Measurements from ENCODE around the gene LCA5L. TPM values are rescaled to one million over a fixed set of nuclear protein-coding genes. Genes with fewer than 3 reads are reported as not detected.

LCA5L gene
- total and polyA plus RNA-seq, 8 donors = 1.7 to 6.3 (median 3.7) TPM

DNA sequence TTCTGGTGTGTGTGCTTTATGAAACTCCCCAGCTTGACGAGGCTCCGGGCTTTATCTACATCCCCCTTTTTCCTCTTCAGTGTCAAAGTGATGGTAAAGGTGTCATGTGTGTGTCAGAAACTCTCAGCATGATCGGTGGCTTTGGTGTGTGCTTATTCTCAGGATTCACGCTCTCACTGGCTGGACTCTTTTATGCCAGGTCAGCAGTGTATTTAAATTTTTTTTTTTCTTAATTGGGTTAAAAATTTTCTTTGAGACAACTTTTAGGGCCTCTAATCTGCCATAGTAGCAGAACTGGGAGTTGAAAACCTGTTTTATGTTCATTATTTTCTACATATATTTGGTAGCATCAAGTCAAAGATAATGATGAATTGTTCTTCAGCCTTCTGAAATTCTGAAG is 27.2 kb upstream of the LCA5L start:
- H3K27me3 ChIP-seq = no peaks in the 10 kb centered on the region
- no peak for DNase-seq
- no peak overlapping the region for H3K27ac ChIP-seq
- H3K36me3 ChIP-seq = no peaks in the 10 kb centered on the region
- TF ChIP-seq, protein P1, sequence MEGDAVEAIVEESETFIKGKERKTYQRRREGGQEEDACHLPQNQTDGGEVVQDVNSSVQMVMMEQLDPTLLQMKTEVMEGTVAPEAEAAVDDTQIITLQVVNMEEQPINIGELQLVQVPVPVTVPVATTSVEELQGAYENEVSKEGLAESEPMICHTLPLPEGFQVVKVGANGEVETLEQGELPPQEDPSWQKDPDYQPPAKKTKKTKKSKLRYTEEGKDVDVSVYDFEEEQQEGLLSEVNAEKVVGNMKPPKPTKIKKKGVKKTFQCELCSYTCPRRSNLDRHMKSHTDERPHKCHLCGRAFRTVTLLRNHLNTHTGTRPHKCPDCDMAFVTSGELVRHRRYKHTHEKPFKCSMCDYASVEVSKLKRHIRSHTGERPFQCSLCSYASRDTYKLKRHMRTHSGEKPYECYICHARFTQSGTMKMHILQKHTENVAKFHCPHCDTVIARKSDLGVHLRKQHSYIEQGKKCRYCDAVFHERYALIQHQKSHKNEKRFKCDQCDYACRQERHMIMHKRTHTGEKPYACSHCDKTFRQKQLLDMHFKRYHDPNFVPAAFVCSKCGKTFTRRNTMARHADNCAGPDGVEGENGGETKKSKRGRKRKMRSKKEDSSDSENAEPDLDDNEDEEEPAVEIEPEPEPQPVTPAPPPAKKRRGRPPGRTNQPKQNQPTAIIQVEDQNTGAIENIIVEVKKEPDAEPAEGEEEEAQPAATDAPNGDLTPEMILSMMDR (IDR thresholded peaks at IDR 0.05) = no peak
- intact Hi-C loops (cut with DNase I) = no loop called here
- H3K4me1 ChIP-seq = no peaks in the 10 kb centered on the region
- ATAC-seq = no peak
- no peaks in the 10 kb centered on the region for H3K9me3 ChIP-seq
- no peak overlapping the region for H3K4me3 ChIP-seq

DNA sequence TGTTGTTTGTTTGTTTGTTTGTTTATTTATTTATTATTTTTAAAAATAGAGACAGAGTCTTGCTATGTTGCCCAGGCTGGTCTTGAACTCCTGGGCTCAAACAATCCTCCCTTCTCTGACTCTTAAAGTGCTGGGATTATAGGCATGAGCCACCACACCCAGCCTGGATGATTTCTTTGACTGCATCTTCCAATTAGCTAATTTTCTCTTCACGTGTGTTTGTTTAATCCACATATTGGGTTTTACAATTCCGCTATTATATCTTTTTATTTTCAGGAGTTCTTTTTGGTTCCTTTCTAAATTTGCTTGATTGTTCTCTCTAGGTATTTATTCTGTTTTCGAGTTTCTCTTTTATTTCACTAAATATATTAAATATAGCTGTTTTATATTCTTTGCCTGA is 26.0 kb upstream of the LCA5L start:
- H3K4me3 ChIP-seq = no peak overlapping the region
- no peak for ATAC-seq
- intact Hi-C loops (cut with DNase I) = no loop called here

DNA sequence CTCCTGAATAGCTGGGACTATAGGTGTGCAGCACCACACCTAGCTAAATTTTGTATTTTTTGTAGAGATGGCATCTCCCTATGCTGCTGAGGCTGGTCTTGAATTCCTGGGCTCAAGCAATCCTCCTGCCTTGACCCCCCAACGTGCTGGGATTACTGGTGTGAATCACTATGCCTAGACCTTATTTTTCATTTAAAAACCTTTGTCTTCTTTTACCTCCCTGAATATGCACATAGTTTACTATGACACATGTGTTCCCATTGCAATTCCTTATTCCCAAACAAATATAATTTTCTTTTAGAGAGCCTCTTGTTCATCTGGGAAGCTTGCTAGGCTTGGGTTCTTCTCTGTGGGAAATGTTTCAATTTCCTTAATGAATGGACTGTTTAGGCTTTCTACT is 23.0 kb upstream of the LCA5L start:
- TF ChIP-seq, protein P1 (IDR thresholded peaks at IDR 0.05) = no peak
- Histone ChIP-seq H3K4me3 (no peak overlapping the region), H3K36me3 (no peaks in the 10 kb centered on the region), H3K4me1 (no peaks in the 10 kb centered on the region), H3K27ac (no peak overlapping the region), H3K27me3 (no peaks in the 10 kb centered on the region), H3K9me3 (no peaks in the 10 kb centered on the region)
- intact Hi-C loops (cut with DNase I) = no loop called here
- no peak for DNase-seq
- ATAC-seq = no peak

More for the DNA sequence above, 26.0 kb upstream of the LCA5L start:
- DNase-seq = no peak
- H3K27ac ChIP-seq = no peak overlapping the region
- no peaks in the 10 kb centered on the region for H3K4me1 ChIP-seq
- H3K36me3 ChIP-seq = no peaks in the 10 kb centered on the region
- H3K27me3 ChIP-seq = no peaks in the 10 kb centered on the region
- H3K9me3 ChIP-seq = no peaks in the 10 kb centered on the region
- TF ChIP-seq, protein P1 (IDR thresholded peaks at IDR 0.05) = no peak

DNA sequence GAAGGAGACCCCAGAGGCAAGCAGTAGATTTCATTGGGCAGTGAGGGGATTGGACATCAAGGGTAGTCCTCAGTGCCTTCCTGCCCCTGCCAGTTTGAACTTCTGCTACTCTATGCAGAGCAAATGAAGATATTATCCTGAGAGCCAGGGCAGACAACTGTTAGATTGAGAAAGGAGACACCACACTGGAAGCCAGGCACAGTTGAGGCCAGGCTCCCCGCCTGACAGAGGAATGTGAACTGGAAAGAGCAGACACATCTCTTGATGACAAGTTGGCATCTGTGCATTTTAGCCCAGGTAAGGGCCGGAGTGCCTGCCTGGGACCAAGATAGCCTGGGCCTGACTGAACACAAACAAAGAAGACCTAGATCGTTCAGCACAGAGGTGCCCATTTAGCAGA is 22.2 kb upstream of the LCA5L start:
- no peaks in the 10 kb centered on the region for H3K4me1 ChIP-seq
- no peak overlapping the region for H3K27ac ChIP-seq
- DNase-seq = no peak
- no peak for ATAC-seq
- no peak overlapping the region for H3K4me3 ChIP-seq
- intact Hi-C loops (cut with DNase I) = no loop called here
- TF ChIP-seq, protein P1 (IDR thresholded peaks at IDR 0.05) = no peak
- H3K9me3 ChIP-seq = no peaks in the 10 kb centered on the region
- H3K27me3 ChIP-seq = no peaks in the 10 kb centered on the region
- H3K36me3 ChIP-seq = no peaks in the 10 kb centered on the region

DNA sequence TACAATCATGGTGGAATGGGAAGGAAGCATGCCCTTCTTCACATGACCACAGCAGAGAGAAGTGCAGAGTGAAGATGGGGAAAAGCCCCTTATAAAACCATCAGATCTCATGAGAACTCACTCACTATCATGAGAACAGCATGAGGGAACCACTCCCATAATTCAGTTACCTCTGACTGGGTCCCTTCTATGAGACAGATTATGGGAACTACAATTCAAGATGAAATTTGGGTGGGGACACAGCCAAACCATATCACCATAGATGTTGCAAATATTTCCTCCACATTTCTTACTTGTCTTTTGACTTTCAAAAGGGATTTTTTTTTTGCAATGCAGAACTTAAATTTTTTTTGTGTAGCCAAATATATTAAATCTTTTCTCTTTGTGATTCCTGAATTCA is 21.0 kb upstream of the LCA5L start:
- no peaks in the 10 kb centered on the region for H3K4me1 ChIP-seq
- H3K36me3 ChIP-seq = no peaks in the 10 kb centered on the region
- ATAC-seq (no peak), DNase-seq (no peak)
- intact Hi-C loops (cut with DNase I) = no loop called here
- H3K4me3 ChIP-seq = no peak overlapping the region
- no peaks in the 10 kb centered on the region for H3K27me3 ChIP-seq
- no peak overlapping the region for H3K27ac ChIP-seq
- TF ChIP-seq, protein P1 (IDR thresholded peaks at IDR 0.05) = no peak
- H3K9me3 ChIP-seq = no peaks in the 10 kb centered on the region
